GM15510 (cell line): ENCODE results near the gene NRP2.

Source experiments
- POLR2A ChIP-seq: IDR thresholded peaks from 3 replicates; pipeline ENCODE4 v1.6.1; 2011; ENCODE audit warnings: borderline replicate concordance; ENCODE audit not compliant: insufficient read length; ENCODE audit errors: extremely low read depth

NRP2 gene

GRCh38 chr2:205760157-205760556, 77.9 kb downstream of the NRP2 start:
- no peak for TF ChIP-seq POLR2A

- no peak for TF ChIP-seq POLR2A
Measured at GRCh38 chr2:205761421-205761820, 79.1 kb downstream of the NRP2 start.

GRCh38 chr2:205762881-205763280, 80.6 kb downstream of the NRP2 start:
- TF ChIP-seq POLR2A = no peak

- TF ChIP-seq POLR2A = no peak
Measured at GRCh38 chr2:205763708-205764211, 81.5 kb downstream of the NRP2 start.

GRCh38 chr2:205764270-205764746, 82.0 kb downstream of the NRP2 start:
- TF ChIP-seq POLR2A = no peak

- TF ChIP-seq POLR2A = no peak
Measured at GRCh38 chr2:205765151-205765550, 82.8 kb downstream of the NRP2 start.

GRCh38 chr2:205766779-205767359, 84.6 kb downstream of the NRP2 start:
- no peak for TF ChIP-seq POLR2A

- no peak for TF ChIP-seq POLR2A
Measured at GRCh38 chr2:205767617-205768016, 85.3 kb downstream of the NRP2 start.

- no peak for TF ChIP-seq POLR2A
Measured at GRCh38 chr2:205768341-205768740, 86.0 kb downstream of the NRP2 start.

GRCh38 chr2:205768815-205769494, 86.7 kb downstream of the NRP2 start:
- TF ChIP-seq POLR2A = no peak

GRCh38 chr2:205769495-205769850, 87.2 kb downstream of the NRP2 start:
- TF ChIP-seq POLR2A = no peak

- TF ChIP-seq POLR2A = no peak
Measured at GRCh38 chr2:205769879-205770278, 87.6 kb downstream of the NRP2 start.

GRCh38 chr2:205770577-205770976, 88.3 kb downstream of the NRP2 start:
- no peak for TF ChIP-seq POLR2A

GRCh38 chr2:205771031-205771430, 88.7 kb downstream of the NRP2 start:
- TF ChIP-seq POLR2A = no peak

- no peak for TF ChIP-seq POLR2A
Measured at GRCh38 chr2:205771666-205772065, 89.4 kb downstream of the NRP2 start.

- TF ChIP-seq POLR2A = no peak
Measured at GRCh38 chr2:205772983-205773382, 90.7 kb downstream of the NRP2 start.
